Gastroesophageal sphincter (tissue), 4 donors: ENCODE measurements around the gene ATRN. TPM values are rescaled to one million over a fixed set of nuclear protein-coding genes. Genes with fewer than 3 reads are reported as not detected.
A peak's percentile ranks its signal among the peaks of the same experiment; 100 is the strongest.

Experiments used
- ATAC-seq: fragments of 150-250 bp; one replicate; pipeline ENCODE4 v1.9.1; 2016; ENCODE audit warnings: mild to moderate bottlenecking, moderate library complexity
- H3K27ac ChIP-seq, 4 donors: fragments of 200-600 bp; sonication (generic) in 3 of 4; 1 replicate in 3 of 4; 2 replicates in 1 of 4; pipeline ENCODE4 v1.5.1; 2016 to 2019
- H3K27me3 ChIP-seq: fragments of 200-600 bp; sonication (generic); one replicate; pipeline ENCODE4 v1.5.1; 2019
- H3K36me3 ChIP-seq, 2 donors: fragments of 200-600 bp; sonication (generic); one replicate each; pipeline ENCODE4 v1.5.1; 2019; ENCODE audit warnings: control low read depth in 1 of 2
- H3K4me1 ChIP-seq, 3 donors: fragments of 200-600 bp; sonication (generic); 1 replicate in 2 of 3; 2 replicates in 1 of 3; pipeline ENCODE4 v1.5.1; 2016 to 2019; ENCODE audit warnings: control low read depth in 2 of 3
- H3K4me3 ChIP-seq, 2 donors: fragments of 200-600 bp; sonication (generic); one replicate each; pipeline ENCODE4 v1.5.1; 2019; ENCODE audit warnings: mild to moderate bottlenecking in 1 of 2, moderate library complexity in 1 of 2
- H3K9me3 ChIP-seq, 3 donors: fragments of 200-600 bp; sonication (generic); one replicate each; pipeline ENCODE4 v1.5.1; 2017 to 2019; ENCODE audit warnings: control low read depth in 2 of 3
- EP300 ChIP-seq: sonication (generic); formaldehyde crosslinking; IDR thresholded peaks from one replicate; pipeline ENCODE4 v1.6.1; 2017; ENCODE audit warnings: antibody characterized with exemption, mild to moderate bottlenecking
- POLR2A ChIP-seq, 2 donors: fragments of 450-650 bp; IDR thresholded peaks; one replicate each; pipeline ENCODE4 v1.6.1; 2017; ENCODE audit warnings: antibody characterized with exemption in 2 of 2, mild to moderate bottlenecking in 2 of 2, moderate library complexity in 1 of 2
- POLR2AphosphoS5 ChIP-seq: sonication (generic); formaldehyde crosslinking; IDR thresholded peaks from one replicate; pipeline ENCODE4 v1.6.1; 2017; ENCODE audit warnings: antibody characterized with exemption
- WGBS, 2 donors: methylation state at CpG; one replicate each; pipeline ENCODE4 v1.1.5; 2018; ENCODE audit warnings: low coverage in 1 of 2; 5-methylcytosine and 5-hydroxymethylcytosine counted together
- total RNA-seq, 4 donors: library from RNA; depleted of rRNA; stranded (reverse); fragments of >200 nt; gene quantifications; one replicate each; pipeline ENCODE4 v1.1.0, GENCODE V29; 2016
- TF ChIP-seq, protein P1 (sequence below), 4 experiments: fragments of 200-600 bp in 2 of 4; fragments of 450-650 bp in 2 of 4; sonication (generic) in 1 of 4; IDR thresholded peaks; one replicate each; pipeline ENCODE4 v1.5.1; 2017 to 2019; ENCODE audit warnings: antibody characterized with exemption in 4 of 4, mild to moderate bottlenecking in 2 of 4, moderate library complexity in 2 of 4

The ATRN gene
- total RNA-seq, 4 donors from 2014 or later = 16.7 to 22.2 (median 19.4) TPM

DNA sequence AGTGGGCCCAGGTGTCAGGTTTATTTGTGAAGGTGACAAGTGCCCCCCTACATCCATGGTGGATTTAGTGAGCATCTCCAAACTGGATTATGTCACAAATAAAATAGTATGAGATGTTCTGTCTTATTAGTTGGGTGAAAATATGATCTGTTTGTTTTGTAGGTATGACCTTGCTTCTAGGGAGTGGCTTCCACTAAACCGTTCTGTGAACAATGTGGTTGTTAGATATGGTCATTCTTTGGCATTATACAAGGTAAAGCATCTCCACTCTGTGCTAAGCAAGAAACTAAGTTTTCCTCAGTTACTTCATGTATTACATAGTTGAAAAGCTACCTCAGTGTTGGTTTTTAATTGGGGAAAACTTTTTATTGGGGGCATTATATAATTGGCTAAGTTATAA lies 88.4 kb downstream of the ATRN start:
- no peak for ATAC-seq
- TF ChIP-seq POLR2AphosphoS5 = no peak
- WGBS, 2 donors = 57 to 80% methylated on average over 1 of the region's 1 CpG
- H3K9me3 ChIP-seq = no peaks in the 10 kb centered on the region
- peaks cover 0 to 28% of the 10 kb centered on the region in 2 donors for H3K36me3 ChIP-seq
- H3K4me3 ChIP-seq = no peak overlapping the region
- H3K27ac ChIP-seq = no peak overlapping the region
- no peaks in the 10 kb centered on the region for H3K27me3 ChIP-seq
- no peaks in the 10 kb centered on the region for H3K4me1 ChIP-seq

DNA sequence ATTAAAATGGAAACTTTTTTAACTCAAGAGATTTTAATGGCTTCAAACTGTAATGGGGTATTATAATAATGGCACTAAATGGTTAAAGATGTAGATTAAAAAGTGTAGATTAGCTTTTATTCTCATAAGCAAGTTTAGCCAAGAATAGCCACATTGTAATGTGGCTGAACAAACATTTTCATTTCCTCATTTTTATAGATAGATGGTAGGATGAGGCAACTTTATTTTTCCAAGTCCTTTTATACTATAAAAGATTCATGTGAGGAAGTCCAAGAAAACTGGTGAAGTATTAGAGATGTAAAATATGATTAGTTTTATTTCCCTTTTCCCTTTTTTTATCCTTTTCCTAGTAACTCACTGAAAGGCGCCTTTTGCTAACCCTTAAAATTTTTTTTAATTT lies 88.8 kb downstream of the ATRN start:
- WGBS, 2 donors = 100% methylated on average over 1 of the region's 1 CpG
- Histone ChIP-seq H3K36me3 (peaks cover 0 to 32% of the 10 kb centered on the region in 2 donors), H3K27ac (no peak overlapping the region), H3K4me3 (no peak overlapping the region), H3K9me3 (no peaks in the 10 kb centered on the region), H3K27me3 (no peaks in the 10 kb centered on the region), H3K4me1 (no peaks in the 10 kb centered on the region)
- TF ChIP-seq EP300 (no peak), POLR2AphosphoS5 (no peak), POLR2A (IDR thresholded peaks at IDR 0.05) (no peak)
- TF ChIP-seq, protein P1, sequence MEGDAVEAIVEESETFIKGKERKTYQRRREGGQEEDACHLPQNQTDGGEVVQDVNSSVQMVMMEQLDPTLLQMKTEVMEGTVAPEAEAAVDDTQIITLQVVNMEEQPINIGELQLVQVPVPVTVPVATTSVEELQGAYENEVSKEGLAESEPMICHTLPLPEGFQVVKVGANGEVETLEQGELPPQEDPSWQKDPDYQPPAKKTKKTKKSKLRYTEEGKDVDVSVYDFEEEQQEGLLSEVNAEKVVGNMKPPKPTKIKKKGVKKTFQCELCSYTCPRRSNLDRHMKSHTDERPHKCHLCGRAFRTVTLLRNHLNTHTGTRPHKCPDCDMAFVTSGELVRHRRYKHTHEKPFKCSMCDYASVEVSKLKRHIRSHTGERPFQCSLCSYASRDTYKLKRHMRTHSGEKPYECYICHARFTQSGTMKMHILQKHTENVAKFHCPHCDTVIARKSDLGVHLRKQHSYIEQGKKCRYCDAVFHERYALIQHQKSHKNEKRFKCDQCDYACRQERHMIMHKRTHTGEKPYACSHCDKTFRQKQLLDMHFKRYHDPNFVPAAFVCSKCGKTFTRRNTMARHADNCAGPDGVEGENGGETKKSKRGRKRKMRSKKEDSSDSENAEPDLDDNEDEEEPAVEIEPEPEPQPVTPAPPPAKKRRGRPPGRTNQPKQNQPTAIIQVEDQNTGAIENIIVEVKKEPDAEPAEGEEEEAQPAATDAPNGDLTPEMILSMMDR (IDR thresholded peaks at IDR 0.05) = no peak
- ATAC-seq = no peak

DNA sequence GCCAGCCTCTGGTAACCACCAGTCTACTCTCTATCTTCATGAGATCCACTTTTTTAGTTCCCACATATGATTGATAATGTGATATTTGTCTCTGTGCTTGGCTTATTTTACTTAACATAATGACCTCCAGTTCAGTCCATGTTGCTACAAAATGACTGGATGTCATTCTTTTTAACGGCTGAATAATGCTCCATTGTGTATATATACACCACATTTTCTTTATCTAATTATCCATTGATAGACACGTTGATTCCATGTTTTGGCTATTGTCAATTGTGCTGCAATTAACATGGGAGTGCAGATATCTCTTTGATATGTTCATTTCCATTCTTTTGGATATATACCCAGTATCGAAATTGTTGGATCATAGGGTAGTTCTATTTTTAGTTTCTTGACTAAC lies 89.3 kb downstream of the ATRN start:
- Histone ChIP-seq H3K4me3 (no peak overlapping the region), H3K27ac (no peak overlapping the region), H3K27me3 (no peaks in the 10 kb centered on the region), H3K36me3 (peaks cover 0 to 37% of the 10 kb centered on the region in 2 donors), H3K9me3 (no peaks in the 10 kb centered on the region), H3K4me1 (no peaks in the 10 kb centered on the region)
- no peak for ATAC-seq
- WGBS, 2 donors = 75 to 88% methylated on average over 3 of the region's 3 CpGs
- TF ChIP-seq POLR2AphosphoS5 = no peak

DNA sequence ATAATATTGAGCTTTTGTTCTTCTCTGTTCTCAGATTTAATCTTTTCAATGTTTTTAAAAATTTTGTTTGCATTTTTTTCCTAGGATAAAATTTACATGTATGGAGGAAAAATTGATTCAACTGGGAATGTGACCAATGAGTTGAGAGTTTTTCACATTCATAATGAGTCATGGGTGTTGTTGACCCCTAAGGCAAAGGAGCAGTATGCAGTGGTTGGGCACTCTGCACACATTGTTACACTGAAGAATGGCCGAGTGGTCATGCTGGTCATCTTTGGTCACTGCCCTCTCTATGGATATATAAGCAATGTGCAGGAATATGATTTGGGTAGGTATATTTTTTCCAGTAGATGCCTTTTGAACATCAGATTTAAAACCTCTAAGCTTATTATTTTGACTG lies 89.8 kb downstream of the ATRN start:
- H3K4me1 ChIP-seq = no peaks in the 10 kb centered on the region
- no peaks in the 10 kb centered on the region for H3K9me3 ChIP-seq
- ATAC-seq = no peak
- peaks cover 0 to 41% of the 10 kb centered on the region in 2 donors for H3K36me3 ChIP-seq
- H3K27ac ChIP-seq = no peak overlapping the region
- H3K27me3 ChIP-seq = no peaks in the 10 kb centered on the region
- no peak for TF ChIP-seq POLR2AphosphoS5
- TF ChIP-seq, protein P1 (IDR thresholded peaks at IDR 0.05) = no peak
- no peak for TF ChIP-seq POLR2A (IDR thresholded peaks at IDR 0.05)
- no peak for TF ChIP-seq EP300
- WGBS, 2 donors = 93 to 100% methylated on average over 1 of the region's 1 CpG
- H3K4me3 ChIP-seq = no peak overlapping the region

DNA sequence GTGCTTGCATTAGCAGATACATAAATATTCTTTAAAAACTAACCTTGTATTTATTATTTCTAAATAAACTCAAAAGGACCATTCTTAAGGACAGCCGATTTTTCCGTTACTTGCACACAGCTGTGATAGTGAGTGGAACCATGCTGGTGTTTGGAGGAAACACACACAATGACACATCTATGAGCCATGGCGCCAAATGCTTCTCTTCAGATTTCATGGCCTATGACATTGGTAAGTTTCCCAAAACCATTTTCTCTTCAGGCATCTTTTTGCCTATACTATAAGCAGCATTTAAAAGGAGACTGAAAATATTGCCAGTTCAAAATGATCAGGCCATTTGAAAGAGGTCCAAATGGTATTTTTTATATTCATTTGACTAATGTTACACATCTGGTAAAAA lies 92.3 kb downstream of the ATRN start:
- TF ChIP-seq, protein P1 (IDR thresholded peaks at IDR 0.05) = no peak
- TF ChIP-seq POLR2A (IDR thresholded peaks at IDR 0.05) (no peak), POLR2AphosphoS5 (no peak), EP300 (no peak)
- no peak overlapping the region for H3K4me3 ChIP-seq
- no peak overlapping the region for H3K27ac ChIP-seq
- 72 to 74% methylated on average over 3 of the region's 3 CpGs for WGBS, 2 donors
- no peak for ATAC-seq
- H3K27me3 ChIP-seq = no peaks in the 10 kb centered on the region
- H3K9me3 ChIP-seq = no peaks in the 10 kb centered on the region
- no peaks in the 10 kb centered on the region for H3K4me1 ChIP-seq
- peaks cover 0 to 51% of the 10 kb centered on the region in 2 donors for H3K36me3 ChIP-seq

DNA sequence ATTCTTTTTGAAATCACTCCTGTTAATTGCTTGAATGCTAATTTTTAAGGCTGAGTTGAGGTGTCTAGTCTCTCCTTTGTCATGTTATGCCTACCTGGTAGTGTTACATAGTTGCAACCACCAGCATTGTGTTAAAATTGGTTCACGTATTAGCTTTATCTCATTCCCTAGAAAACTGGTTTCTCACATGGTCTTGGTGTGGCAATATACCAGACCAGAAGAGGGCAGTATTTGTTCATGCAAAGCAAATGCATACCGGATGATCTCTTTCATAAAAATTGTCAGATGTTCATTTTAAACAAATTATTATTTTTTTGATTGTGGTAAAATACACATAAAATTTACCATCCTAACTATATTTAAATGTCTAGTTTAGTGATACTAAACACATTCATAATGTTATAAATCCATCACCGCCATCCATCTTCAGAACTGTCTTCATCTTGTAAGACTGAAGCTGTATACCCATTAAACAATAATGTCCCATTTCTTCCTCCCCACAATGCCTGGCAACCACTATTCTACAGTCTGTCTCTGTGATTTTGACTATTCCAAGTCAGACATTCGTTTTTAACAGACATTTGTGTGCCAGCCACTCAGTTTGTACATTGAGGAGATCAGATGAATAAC lies 92.8 kb downstream of the ATRN start:
- Histone ChIP-seq H3K9me3 (no peaks in the 10 kb centered on the region), H3K27ac (no peak overlapping the region), H3K4me3 (no peak overlapping the region), H3K36me3 (peaks cover 0 to 51% of the 10 kb centered on the region in 2 donors), H3K4me1 (no peaks in the 10 kb centered on the region), H3K27me3 (no peaks in the 10 kb centered on the region)
- TF ChIP-seq POLR2A (IDR thresholded peaks at IDR 0.05) (no peak), POLR2AphosphoS5 (no peak)
- TF ChIP-seq, protein P1 (IDR thresholded peaks at IDR 0.05) = peak; percentile 37 to 63 (median 48)
- 51 to 68% methylated on average over 4 of the region's 4 CpGs for WGBS, 2 donors
- no peak for ATAC-seq
